Right lobe of liver (tissue), 4 donors: ENCODE results near the gene CCDC136.

Experiments
- CTCF ChIP-seq, 4 donors: fragments of 200-600 bp in 3 of 4; fragments of 450-650 bp in 1 of 4; IDR thresholded peaks; one replicate each; pipeline versions ENCODE4 v1.5.1 to v1.8.0; 2016 to 2022; ENCODE audit warnings: antibody characterized with exemption in 4 of 4, mild to moderate bottlenecking in 2 of 4
- POLR2A ChIP-seq: fragments of 450-650 bp; IDR thresholded peaks from one replicate; pipeline ENCODE4 v1.6.1; 2017; ENCODE audit warnings: antibody characterized with exemption, mild to moderate bottlenecking
- donor health status: DM: no; HTN: no; CAD: no.
- donor health status: DM: no; HTN: no; CAD: no.
- donor health status: DM: no; HTN: yes; CAD: no.

GRCh38 chr7:128755075-128755818 is 36.5 kb upstream of the CCDC136 start:
- TF ChIP-seq CTCF (IDR thresholded peaks at IDR 0.05) (no peak), POLR2A (no peak)
